Activated naive CD8-positive, alpha-beta T cell treated with anti-CD3 and anti-CD28 coated beads, Interleukin-2, amount 10 ng/mL, durations not matched to agents 7 days and 5 days (primary cell): ENCODE results near the gene ARFGEF3. TPM values are rescaled to one million over a fixed set of nuclear protein-coding genes. Genes with fewer than 3 reads are reported as not detected.
A peak's percentile ranks its signal among the peaks of the same experiment; 100 is the strongest.
"Not testable (repeated sequence)": the region's sequence is repeated elsewhere in the genome, so short reads cannot be mapped to it uniquely, and the experiment has no call there.

Source experiments
- ATAC-seq: fragments of 150-1000 bp; cut with Tn5 transposase; one replicate; pipeline ENCODE4 v1.10.0; 2021; ENCODE audit warnings: low read depth, moderate library complexity
- POLR2A ChIA-PET: fragments of 350-600 bp; sonication (Branson Sonifier 250); formaldehyde crosslinking; loops from one replicate; lab custom pipeline; 2021; ENCODE audit warnings: antibody characterized with exemption; lab: Charles Lee
- DNase-seq: peaks from one replicate; pipeline ENCODE4 v3.0.0; 2021
- H3K27ac Mint-ChIP-seq: one replicate; pipeline ENCODE4 v1.8.0; 2022; ENCODE audit warnings: mild to moderate bottlenecking, mixed read lengths
- H3K27me3 Mint-ChIP-seq: one replicate; pipeline ENCODE4 v1.8.0; 2022; ENCODE audit warnings: mild to moderate bottlenecking, moderate library complexity, mixed read lengths
- H3K36me3 Mint-ChIP-seq: one replicate; pipeline ENCODE4 v1.8.0; 2021; ENCODE audit warnings: mild to moderate bottlenecking, mixed read lengths
- H3K4me1 Mint-ChIP-seq: one replicate; pipeline ENCODE4 v1.8.0; 2021; ENCODE audit warnings: mixed read lengths
- H3K4me3 Mint-ChIP-seq: one replicate; pipeline ENCODE4 v1.8.0; 2022; ENCODE audit warnings: mild to moderate bottlenecking, moderate library complexity, mixed read lengths
- H3K9me3 Mint-ChIP-seq: one replicate; pipeline ENCODE4 v1.8.0; 2021; ENCODE audit warnings: mixed read lengths
- total RNA-seq, 2 experiments: library from RNA; stranded (reverse); gene quantifications; one replicate each; pipeline ENCODE4 v1.2.3, GENCODE V29; 2021

Gene ARFGEF3
- total RNA-seq, 2 experiments from 2014 or later: 0.28 to 0.30 TPM

- no peak overlapping the region for H3K27ac Mint-ChIP-seq
- no peaks in the 10 kb centered on the region for H3K36me3 Mint-ChIP-seq
- H3K4me3 Mint-ChIP-seq: no peak overlapping the region
- no peaks in the 10 kb centered on the region for H3K4me1 Mint-ChIP-seq
- DNase-seq (no peak), ATAC-seq (no peak)
- peaks cover 30% of the 10 kb centered on the region for H3K27me3 Mint-ChIP-seq
- POLR2A ChIA-PET: no interaction called here
- H3K9me3 Mint-ChIP-seq: no peaks in the 10 kb centered on the region
Measured at GRCh38 chr6:138341176-138341575, 179.4 kb downstream of the ARFGEF3 start.

DNA sequence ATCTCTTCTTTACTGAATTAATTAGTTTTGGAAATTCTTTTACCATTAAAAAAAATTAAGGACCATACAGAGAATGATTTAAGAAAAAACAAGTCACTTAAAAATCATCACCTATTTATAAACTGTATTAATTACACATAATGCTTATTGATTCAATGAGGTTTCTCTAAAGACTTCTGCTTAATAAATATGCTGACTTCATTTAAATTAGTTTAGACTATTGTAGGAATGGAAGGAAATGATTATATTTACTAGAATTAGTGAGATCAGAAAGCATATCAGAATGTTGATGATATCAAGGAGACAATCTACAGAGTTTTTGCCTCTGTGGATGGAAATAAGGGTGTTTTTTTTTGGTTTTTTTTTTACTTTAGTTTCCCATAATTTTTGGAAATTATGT is 181.4 kb downstream of the ARFGEF3 start:
- Mint-ChIP-seq H3K36me3 (no peaks in the 10 kb centered on the region), H3K4me3 (no peak overlapping the region), H3K9me3 (no peaks in the 10 kb centered on the region), H3K27ac (no peak overlapping the region), H3K4me1 (no peaks in the 10 kb centered on the region), H3K27me3 (peaks cover 30% of the 10 kb centered on the region)
- no peak for ATAC-seq
- no peak for DNase-seq
- POLR2A ChIA-PET: no interaction called here

DNA sequence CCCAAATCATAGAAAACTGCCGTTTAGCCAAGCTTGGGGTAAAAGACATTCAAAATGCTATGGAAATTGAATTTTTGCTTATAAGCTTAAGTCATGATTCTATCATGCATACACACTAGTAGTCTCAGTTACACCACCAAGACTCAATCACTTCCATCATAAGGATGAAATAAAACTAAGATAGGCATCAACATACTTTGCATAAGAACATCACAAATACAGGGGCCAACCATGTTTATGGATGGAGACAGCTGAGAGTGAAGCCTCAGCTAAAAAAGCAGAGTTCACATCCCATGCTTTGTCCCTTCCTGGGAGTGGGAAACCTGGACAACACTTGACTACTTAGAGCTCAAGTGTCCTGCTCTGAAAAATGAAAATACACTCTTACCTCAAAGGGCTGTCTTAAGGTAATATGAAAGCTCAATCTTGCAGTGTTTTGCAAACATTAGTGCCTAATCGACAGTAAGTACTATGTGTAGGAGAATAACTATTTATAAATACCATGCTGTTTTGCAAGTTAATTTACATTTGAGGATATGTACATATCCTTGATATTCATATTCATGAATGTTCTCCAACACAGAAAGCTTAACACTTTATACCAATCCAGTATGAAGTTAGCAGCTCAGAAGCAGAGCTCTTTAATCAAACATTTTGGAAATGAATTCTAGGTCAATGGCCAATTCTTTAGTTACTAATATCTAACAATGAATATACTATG is 184.0 kb downstream of the ARFGEF3 start:
- H3K4me1 Mint-ChIP-seq: no peaks in the 10 kb centered on the region
- H3K9me3 Mint-ChIP-seq: no peaks in the 10 kb centered on the region
- H3K27ac Mint-ChIP-seq: no peak overlapping the region
- no peaks in the 10 kb centered on the region for H3K36me3 Mint-ChIP-seq
- ATAC-seq (no peak), DNase-seq (no peak)
- POLR2A ChIA-PET: no interaction called here
- H3K4me3 Mint-ChIP-seq: no peak overlapping the region
- H3K27me3 Mint-ChIP-seq: peaks cover 30% of the 10 kb centered on the region

- no peak for ATAC-seq
- no peak overlapping the region for H3K27ac Mint-ChIP-seq
- no peaks in the 10 kb centered on the region for H3K9me3 Mint-ChIP-seq
- POLR2A ChIA-PET: no interaction called here
- no peak overlapping the region for H3K4me3 Mint-ChIP-seq
- H3K36me3 Mint-ChIP-seq: no peaks in the 10 kb centered on the region
- no peak for DNase-seq
- H3K4me1 Mint-ChIP-seq: no peaks in the 10 kb centered on the region
- H3K27me3 Mint-ChIP-seq: peaks cover 32% of the 10 kb centered on the region
Measured at GRCh38 chr6:138346302-138347195, 184.8 kb downstream of the ARFGEF3 start.

DNA sequence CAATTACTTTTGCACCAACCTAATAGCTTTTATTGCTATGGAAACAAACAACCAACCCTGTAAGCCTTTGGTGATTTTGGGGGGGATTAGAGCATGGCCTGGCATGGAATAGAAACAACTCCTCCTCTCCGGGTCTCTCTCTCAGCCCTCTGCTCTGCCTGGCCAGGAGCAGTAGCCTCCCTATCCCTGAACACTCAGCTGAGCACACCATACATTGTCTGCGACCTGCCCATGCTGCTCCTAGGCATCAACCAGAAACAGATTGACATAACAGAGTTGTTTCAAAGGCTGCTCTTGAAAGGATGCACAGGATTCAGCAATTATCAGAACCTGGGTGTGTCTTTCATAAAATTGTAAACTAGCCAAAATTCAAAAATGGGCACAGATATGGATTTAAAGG is 186.1 kb downstream of the ARFGEF3 start:
- H3K36me3 Mint-ChIP-seq: no peaks in the 10 kb centered on the region
- H3K4me3 Mint-ChIP-seq: no peak overlapping the region
- POLR2A ChIA-PET: no interaction called here
- no peak overlapping the region for H3K27ac Mint-ChIP-seq
- no peaks in the 10 kb centered on the region for H3K4me1 Mint-ChIP-seq
- H3K9me3 Mint-ChIP-seq: no peaks in the 10 kb centered on the region
- DNase-seq (no peak), ATAC-seq (no peak)
- peaks cover 23% of the 10 kb centered on the region for H3K27me3 Mint-ChIP-seq

- Mint-ChIP-seq H3K27me3 (peaks cover 22% of the 10 kb centered on the region), H3K27ac (no peak overlapping the region), H3K9me3 (no peaks in the 10 kb centered on the region), H3K4me3 (no peak overlapping the region), H3K36me3 (no peaks in the 10 kb centered on the region), H3K4me1 (no peaks in the 10 kb centered on the region)
- POLR2A ChIA-PET: interaction anchor here (0.7 kb wide), 1 partner anchor 1829 kb away, joined by 5 read pairs; no protein-coding TSS in a partner anchor
- ATAC-seq (no peak), DNase-seq (no peak)
Measured at GRCh38 chr6:138349891-138350290, 188.2 kb downstream of the ARFGEF3 start.

DNA sequence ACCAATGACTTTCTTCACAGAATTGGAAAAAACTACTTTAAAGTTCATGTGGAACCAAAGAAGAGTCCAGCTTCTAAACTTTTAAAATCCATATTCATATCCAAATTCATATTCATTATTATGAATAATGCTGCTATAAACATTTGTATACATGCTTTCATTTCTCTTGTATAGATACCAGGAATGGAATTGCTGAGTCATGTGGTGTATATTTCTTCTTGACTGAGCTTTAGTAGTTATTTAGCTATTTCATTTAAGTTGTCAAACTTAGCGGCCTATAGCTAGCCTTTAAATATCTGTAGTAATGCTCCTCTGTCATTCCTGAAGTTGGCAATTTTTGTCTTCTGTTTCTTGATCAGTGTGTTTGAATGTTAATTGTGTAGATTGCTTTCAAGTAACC is 196.2 kb downstream of the ARFGEF3 start:
- ATAC-seq (no peak), DNase-seq (no peak)
- H3K27me3 Mint-ChIP-seq: peaks cover 10% of the 10 kb centered on the region
- POLR2A ChIA-PET: no interaction called here
- H3K27ac Mint-ChIP-seq: no peak overlapping the region
- no peaks in the 10 kb centered on the region for H3K36me3 Mint-ChIP-seq
- no peaks in the 10 kb centered on the region for H3K4me1 Mint-ChIP-seq
- H3K4me3 Mint-ChIP-seq: no peak overlapping the region
- peaks cover 1% of the 10 kb centered on the region for H3K9me3 Mint-ChIP-seq

- H3K27ac Mint-ChIP-seq, H3K36me3 Mint-ChIP-seq, DNase-seq, ATAC-seq, H3K4me1 Mint-ChIP-seq, H3K9me3 Mint-ChIP-seq, POLR2A ChIA-PET, H3K4me3 Mint-ChIP-seq: not testable (repeated sequence)
- peaks cover 24% of the 10 kb centered on the region for H3K27me3 Mint-ChIP-seq
Measured at GRCh38 chr6:138368684-138369083, 206.9 kb downstream of the ARFGEF3 start.

- Mint-ChIP-seq H3K9me3 (peaks cover 3% of the 10 kb centered on the region), H3K4me1 (peaks cover 2% of the 10 kb centered on the region), H3K36me3 (no peaks in the 10 kb centered on the region), H3K27ac (no peak overlapping the region), H3K27me3 (peaks cover 18% of the 10 kb centered on the region), H3K4me3 (no peak overlapping the region)
- POLR2A ChIA-PET: no interaction called here
- ATAC-seq (no peak), DNase-seq (no peak)
Measured at GRCh38 chr6:138370631-138371451, 209.1 kb downstream of the ARFGEF3 start.

DNA sequence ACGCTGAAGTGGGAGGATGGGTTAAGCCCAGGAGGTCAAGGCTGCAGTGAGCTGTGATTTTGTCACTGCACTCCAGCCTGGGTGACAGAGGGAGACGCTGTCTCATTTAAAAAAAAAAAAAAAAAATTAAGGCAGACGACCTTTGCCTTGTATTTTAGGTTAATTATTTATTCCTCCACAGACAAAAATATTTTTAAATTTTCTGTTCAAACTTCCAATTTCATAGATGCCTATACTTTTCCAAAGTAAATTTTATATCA is 209.6 kb downstream of the ARFGEF3 start:
- Mint-ChIP-seq H3K4me3 (no peak overlapping the region), H3K9me3 (peaks cover 3% of the 10 kb centered on the region), H3K36me3 (no peaks in the 10 kb centered on the region), H3K27ac (no peak overlapping the region), H3K4me1 (peaks cover 2% of the 10 kb centered on the region), H3K27me3 (peaks cover 13% of the 10 kb centered on the region)
- no peak for DNase-seq
- no peak for ATAC-seq
- POLR2A ChIA-PET: no interaction called here

- ATAC-seq (no peak), DNase-seq (no peak)
- no peaks in the 10 kb centered on the region for H3K36me3 Mint-ChIP-seq
- peaks cover 2% of the 10 kb centered on the region for H3K4me1 Mint-ChIP-seq
- H3K27me3 Mint-ChIP-seq: peaks cover 13% of the 10 kb centered on the region
- H3K27ac Mint-ChIP-seq: no peak overlapping the region
- H3K4me3 Mint-ChIP-seq: no peak overlapping the region
- H3K9me3 Mint-ChIP-seq: peaks cover 3% of the 10 kb centered on the region
- POLR2A ChIA-PET: no interaction called here
Measured at GRCh38 chr6:138371720-138372119, 210.0 kb downstream of the ARFGEF3 start.

GRCh38 chr6:138372711-138373463 is 211.1 kb downstream of the ARFGEF3 start:
- no peak overlapping the region for H3K27ac Mint-ChIP-seq
- H3K27me3 Mint-ChIP-seq: peaks cover 12% of the 10 kb centered on the region
- POLR2A ChIA-PET: no interaction called here
- no peaks in the 10 kb centered on the region for H3K36me3 Mint-ChIP-seq
- no peaks in the 10 kb centered on the region for H3K9me3 Mint-ChIP-seq
- H3K4me3 Mint-ChIP-seq: no peak overlapping the region
- DNase-seq (no peak), ATAC-seq (peak; percentile 45)
- H3K4me1 Mint-ChIP-seq: peaks cover 2% of the 10 kb centered on the region

GRCh38 chr6:138374230-138374629 is 212.5 kb downstream of the ARFGEF3 start:
- POLR2A ChIA-PET: no interaction called here
- Mint-ChIP-seq H3K27ac (no peak overlapping the region), H3K27me3 (peaks cover 15% of the 10 kb centered on the region), H3K4me3 (no peak overlapping the region), H3K9me3 (no peaks in the 10 kb centered on the region), H3K4me1 (peaks cover 2% of the 10 kb centered on the region), H3K36me3 (no peaks in the 10 kb centered on the region)
- no peak for ATAC-seq
- DNase-seq: no peak
